Esophagus squamous epithelium (tissue), 4 donors: ENCODE results near the gene FOXO6.

Experiments
- POLR2A ChIP-seq, 4 donors: fragments of 450-650 bp; IDR thresholded peaks; one replicate each; pipeline ENCODE4 v1.6.1; 2017; ENCODE audit warnings: antibody characterized with exemption in 4 of 4, mild to moderate bottlenecking in 4 of 4, moderate library complexity in 3 of 4
- TF ChIP-seq, protein P1 (sequence below), 6 experiments: fragments of 450-650 bp in 4 of 6; fragments of 200-600 bp in 2 of 6; sonication (generic) in 2 of 6; IDR thresholded peaks; one replicate each; pipeline ENCODE4 v1.5.1; 2016 to 2019; ENCODE audit warnings: antibody characterized with exemption in 6 of 6, mild to moderate bottlenecking in 4 of 6, moderate library complexity in 4 of 6

DNA sequence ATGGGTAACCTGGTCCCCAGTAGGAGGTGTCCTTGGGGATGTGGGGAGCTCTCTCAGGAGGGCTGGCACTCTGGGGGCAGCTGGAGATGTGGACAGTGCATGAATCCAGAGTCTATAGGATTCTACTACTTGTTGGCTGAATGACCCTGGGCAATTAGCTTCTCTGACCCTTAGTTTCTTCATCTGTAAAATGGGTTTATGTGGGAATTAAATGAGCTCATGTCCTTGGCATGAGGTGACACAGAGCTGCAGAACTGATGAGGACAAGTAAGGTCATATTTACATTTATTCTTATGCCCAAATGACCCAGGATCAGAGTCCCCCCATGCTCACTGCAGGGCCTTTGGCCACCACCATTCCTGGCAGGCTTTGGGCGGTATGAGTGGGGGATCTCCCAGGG, 29.3 kb downstream of the FOXO6 start:
- TF ChIP-seq, protein P1, sequence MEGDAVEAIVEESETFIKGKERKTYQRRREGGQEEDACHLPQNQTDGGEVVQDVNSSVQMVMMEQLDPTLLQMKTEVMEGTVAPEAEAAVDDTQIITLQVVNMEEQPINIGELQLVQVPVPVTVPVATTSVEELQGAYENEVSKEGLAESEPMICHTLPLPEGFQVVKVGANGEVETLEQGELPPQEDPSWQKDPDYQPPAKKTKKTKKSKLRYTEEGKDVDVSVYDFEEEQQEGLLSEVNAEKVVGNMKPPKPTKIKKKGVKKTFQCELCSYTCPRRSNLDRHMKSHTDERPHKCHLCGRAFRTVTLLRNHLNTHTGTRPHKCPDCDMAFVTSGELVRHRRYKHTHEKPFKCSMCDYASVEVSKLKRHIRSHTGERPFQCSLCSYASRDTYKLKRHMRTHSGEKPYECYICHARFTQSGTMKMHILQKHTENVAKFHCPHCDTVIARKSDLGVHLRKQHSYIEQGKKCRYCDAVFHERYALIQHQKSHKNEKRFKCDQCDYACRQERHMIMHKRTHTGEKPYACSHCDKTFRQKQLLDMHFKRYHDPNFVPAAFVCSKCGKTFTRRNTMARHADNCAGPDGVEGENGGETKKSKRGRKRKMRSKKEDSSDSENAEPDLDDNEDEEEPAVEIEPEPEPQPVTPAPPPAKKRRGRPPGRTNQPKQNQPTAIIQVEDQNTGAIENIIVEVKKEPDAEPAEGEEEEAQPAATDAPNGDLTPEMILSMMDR (IDR thresholded peaks at IDR 0.05) = no peak
- TF ChIP-seq POLR2A (IDR thresholded peaks at IDR 0.05) = no peak
